GM21447 (cell line): ENCODE measurements around the gene NSDHL.

Experiments
- ATAC-seq: cut with Tn5 transposase; IDR thresholded peaks from one replicate; pipeline ENCODE4 v1.9.1; 2021; ENCODE audit not compliant: unreplicated experiment

Gene NSDHL

DNA sequence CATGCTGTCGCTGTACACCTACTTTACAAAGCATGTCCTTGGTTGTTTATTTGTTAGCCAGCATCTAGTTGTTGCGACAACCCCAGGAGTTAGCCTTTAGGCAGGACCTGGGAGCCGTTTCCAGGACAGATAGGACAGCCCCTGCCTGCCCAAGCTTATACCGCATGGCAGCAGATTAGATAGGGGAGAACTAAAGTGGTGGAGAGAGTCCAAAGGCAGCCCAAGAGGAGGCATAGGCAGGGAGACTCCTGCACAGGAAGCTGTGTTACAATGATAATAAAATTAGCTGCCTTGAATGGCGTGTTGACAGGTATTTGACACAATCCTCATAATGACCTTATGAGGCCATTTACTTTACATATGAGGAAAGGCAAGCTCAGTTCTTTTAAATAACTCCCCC, 13.0 kb downstream of the NSDHL start:
- ATAC-seq, result no peak

DNA sequence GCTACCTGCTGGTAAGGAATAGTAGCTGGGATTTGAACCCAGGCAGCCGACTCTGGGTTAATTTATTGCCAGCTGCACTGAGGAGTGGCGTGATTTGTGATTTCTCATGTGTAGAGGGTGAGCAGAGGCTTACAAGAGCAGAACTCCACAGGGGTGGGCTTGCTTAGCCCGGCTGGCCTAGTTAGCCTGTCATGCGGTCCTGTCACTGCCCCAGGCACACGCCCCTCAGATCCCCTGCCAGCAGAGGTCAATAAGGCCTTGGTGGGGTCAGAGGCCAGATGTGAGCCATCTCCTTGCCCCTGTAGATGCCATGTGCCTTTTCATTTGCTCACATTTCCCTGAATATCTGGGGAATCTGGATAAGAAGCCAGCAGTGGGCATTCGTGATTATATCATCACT, 13.4 kb downstream of the NSDHL start:
- no peak for ATAC-seq

DNA sequence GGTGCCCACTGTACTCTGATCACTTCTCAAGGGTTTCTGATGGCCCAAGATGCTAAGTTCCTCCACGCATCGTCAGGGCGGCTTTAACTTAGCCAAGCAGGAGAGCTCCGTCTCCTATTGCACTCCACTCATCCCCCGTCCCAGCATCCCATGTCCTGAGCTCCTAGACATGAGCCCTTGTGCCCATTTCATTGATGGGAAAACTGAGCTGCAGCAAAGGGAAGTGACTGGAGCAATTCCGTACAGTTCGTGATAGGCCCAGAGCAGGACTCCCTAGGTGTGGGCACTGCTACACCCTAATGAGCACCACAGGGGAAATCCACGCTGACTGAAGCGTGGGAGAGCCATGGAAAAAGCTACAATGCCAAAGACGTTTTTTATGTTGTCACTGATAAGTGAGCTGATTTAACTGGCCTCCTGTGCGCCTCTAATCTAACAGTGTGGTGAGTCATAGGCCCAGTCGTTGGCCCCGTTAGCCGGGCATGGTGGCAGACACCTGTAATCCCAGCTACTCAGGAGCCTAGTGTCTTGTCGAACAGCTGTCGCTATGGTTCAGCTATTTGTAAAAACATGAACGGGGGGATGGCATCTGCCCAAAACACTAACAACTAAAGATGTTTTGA, 14.9 kb downstream of the NSDHL start:
- ATAC-seq, result no peak

DNA sequence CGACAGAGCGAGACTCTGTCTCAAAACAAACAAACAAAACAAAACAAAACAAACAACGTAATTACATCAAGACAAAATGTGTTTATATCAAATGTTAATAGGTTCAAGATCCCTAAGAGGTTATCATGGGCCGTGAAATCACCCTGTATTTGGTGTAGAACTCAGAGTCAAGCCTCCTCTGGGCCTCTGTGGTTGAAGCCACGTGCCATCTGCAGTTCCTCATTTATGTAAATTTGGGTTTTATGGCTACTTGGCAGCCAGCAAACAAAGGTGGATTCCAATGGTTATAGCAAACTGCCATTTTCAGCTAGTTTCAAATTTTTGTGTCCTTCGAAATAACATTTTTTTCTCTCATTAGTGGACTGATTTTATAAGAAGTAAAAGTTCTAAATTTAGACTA, 16.4 kb downstream of the NSDHL start:
- no peak for ATAC-seq

DNA sequence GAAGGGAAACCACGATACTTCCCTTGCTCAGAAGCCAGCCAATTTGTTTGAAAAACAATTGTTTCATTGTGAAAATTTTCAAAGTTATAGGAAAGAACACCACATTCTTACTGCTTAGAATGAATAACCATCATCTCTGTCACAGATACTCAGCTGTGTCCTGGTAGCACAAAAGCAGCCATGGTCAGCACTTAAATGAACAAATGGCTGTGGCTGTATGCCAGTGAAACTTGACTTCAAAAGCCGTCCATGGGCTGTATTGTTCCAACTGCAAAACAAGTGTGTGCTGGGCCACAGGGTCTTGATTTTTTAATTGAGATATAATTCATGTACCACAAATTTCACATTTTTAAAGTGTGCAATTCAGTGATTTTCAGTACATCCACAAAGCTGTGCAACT, 19.6 kb downstream of the NSDHL start:
- ATAC-seq, result no peak

DNA sequence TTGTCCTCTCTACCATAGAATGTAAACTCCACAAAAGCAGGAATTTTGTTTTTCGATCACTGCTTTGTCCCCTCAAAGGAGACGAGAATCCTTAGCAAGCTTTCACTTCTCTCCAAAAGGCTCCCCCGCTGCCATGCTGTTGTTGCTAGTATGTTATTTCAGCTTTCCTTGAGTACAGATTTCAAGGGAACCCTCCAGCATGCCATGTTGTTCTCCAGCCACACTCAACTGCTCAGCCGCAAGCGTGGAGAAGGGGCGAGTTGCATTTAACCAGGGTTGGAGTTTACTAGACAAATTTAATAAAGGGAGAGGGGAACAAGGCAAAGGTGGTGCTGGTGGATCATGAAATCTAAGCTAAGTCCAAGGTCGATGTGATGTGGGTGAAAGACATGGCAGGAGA, 23.1 kb downstream of the NSDHL start:
- no peak for ATAC-seq

DNA sequence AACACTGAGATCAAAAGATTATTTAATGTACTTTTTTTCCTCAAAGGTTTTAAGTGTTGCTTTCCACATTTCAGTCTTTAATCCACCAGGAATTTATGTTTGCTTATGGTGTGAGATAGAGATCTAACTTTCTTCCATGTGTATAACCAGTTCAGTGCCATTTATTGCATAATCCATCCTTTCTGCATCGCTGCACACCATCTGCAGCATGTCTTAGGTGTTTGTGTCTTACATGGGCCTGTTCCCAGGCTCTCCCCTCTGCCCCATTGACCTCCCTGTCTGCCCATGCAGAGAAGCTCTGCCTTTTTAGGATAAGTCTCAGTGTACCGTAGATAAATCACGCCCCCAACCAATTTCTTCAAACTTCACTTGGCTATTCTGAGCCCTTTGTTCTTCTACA, 30.3 kb downstream of the NSDHL start:
- no peak for ATAC-seq

DNA sequence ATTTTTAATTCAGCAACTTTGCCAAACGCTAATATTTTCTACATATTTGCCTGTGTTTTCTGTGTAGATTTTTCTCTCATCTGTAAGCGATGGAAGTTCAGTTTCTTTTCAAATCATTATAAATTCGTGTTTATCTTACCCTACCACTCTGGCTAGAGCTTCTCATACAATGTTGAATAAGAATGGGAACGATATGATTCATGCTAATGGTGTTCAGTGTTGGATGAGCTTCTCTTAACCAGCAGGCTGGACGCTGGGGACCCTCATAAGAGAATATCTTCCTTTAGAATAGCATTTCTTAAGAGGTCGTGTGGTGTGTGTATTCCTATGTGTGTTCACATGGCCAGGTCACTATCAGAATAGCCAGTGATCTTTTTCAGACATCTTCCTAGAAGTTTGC, 31.0 kb downstream of the NSDHL start:
- ATAC-seq, result no peak

DNA sequence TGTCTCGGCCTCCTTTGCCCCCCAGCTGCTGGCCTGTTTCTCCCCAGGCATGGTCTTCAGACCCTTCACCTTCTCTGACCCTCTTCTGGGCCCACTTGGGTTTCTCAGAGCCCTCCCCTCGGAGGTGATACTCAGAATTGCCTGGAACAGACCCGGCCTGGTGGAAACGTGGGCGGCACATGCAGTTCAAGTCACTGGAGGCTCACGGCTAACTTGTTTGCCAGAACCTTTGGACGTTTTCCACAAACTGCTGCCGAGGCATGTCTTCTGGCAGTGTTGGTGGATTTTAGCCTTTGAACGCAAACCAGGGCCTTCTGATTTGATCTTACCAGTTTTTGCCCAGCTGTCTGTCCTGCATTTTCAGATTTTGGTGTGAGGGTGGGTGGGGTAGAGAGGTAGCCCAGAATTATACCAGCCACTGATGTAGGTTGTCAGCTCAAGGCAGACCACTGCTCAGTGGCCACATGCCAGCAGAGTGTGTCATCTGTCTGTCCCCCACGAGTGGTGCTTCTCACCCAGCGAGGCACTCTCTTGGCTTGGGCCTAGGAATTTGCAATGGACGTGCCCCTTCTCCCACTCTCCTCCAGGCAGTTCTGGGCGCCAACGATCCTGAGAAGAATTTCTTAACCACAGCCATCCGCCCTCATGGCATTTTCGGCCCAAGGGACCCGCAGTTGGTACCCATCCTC, 34.5 kb downstream of the NSDHL start:
- no peak for ATAC-seq

DNA sequence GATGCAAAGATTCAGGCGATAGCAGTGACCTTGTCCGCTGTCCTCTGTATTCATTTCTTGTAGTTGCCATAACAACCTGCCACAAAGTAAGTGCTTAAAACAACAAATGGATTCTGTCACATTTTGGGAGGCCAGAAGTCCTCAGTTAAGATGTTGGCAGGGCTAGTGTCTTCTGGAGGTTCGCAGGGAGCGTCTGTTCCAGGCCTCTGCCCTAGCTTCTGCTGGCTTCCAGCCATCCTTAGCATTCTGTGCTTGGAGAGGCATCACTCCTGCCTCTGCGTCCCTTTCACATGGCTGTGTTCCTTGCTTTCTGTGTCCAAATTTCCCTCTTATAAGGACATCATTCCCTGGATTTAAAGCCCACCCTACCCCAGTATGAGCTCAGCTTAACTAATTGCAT, 35.5 kb downstream of the NSDHL start:
- no peak for ATAC-seq

DNA sequence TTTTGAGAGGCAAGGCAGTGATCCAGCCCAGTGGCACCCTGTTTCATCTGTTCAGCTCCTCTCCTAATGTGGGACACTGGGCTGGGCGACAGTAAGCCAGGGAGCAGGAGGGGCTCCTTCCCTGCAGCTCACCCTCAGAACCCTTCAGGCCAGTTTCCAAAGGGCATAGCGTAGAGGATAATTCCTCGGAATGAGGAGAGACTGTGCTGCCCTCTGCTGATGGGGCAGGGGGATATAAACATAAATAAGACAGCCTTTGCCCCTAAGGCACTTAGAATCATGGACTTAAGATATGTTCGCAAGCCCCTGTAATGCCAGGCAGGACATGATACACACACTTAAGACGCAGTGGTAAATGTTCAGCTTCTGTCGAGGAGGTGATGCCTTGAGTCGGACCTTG, 39.1 kb downstream of the NSDHL start:
- no peak for ATAC-seq

DNA sequence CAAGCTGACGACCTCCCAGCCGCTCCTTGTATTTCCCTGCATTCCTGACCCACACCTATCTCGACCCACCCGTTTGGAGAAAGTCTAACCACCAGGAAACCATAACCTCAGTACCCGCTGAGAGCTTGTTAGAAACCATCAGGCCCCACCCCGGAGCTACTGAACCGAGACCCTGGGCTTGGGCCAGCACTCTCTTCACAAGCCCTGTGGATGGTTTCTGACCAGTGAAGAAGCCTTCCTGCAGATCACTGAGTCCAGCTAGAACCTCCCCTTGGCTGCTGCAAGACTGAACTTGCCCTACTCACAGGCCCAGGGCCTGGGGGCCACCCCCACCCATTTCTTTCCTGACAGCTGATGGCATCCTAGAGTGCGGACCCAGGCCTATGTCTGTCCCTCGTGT, 40.4 kb downstream of the NSDHL start:
- no peak for ATAC-seq

DNA sequence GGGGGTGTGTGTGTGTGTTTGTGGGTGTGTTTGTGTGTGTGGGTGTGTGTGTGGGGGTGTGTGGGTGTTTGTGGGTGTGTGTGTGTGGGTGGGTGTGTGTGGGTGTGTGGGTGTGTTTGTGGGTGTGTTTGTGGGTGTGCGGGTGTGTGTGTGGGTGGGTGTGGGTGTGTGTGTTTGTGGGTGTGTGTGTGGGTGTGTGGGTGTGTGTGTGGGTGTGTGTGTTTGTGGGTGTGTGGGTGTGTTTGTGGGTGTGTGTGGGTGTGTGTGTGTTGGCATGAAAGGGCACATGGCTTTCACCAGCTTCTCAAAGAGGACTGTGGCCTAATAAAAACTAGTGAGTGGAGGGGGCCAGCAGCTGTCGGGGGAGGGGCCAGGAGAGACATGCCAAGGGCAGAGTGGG, 41.7 kb downstream of the NSDHL start:
- no peak for ATAC-seq

DNA sequence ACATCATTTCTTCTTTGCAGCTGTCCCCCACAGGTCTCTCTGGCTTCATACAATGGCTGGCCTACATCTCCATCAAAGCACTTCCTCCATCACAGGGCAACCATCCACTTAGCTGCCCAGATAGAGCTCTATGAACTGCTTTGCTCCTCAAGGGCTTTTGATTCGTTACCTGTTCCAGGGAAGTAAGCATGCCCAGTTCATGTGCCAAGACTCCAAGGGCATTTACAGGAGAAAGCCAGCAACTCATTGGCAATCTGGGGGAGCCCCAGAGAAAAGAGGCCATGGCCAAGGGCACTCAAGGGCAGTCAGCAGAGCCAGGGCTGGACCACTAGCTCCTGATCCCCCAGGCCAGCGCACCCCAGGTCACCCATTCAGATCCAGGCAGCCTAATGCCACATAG, 42.5 kb downstream of the NSDHL start:
- no peak for ATAC-seq

DNA sequence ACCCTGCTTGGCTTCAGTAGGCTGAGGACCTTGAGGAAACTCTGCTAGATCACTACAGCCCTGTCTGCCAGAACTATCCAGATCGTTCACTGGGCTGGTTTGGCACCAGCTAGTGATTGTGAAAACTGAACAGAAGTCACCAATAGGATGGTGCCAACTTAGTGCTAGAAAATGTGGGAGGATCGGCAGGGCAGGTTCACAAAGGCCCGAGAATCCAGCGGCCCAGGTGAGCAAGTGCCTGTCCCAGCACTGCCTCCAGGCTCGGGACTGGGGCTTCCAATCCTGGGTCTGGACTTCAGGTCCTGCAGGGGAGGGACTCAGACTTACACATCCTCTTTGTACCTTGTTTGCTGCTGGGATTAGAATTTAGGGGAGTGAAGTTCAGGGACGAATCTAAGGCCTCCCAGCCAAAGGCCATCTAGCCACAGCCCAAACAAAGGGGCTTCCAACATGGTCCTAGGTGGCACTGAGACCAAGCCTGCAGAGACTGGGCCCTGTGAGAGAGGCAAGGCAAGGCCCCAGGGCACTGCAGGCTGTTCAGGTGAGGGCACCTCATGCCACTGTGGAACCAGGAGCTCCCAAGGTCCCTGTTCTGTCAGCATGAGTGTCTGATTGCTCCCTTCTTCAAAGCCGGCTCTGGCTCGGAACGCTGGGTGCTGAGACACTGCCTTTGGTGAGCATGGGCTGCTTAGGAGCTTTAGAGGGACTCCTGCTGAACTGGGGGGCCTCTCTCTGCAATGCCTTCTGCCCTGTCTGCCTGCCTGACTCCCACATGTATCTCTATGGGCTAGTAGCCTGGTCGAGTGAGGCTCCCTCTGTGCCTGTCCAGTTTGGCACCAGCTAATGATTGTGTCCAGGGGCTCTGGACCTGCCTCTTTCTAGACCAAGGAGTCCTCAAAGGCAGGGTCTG, 46.3 kb downstream of the NSDHL start:
- ATAC-seq, result no peak

DNA sequence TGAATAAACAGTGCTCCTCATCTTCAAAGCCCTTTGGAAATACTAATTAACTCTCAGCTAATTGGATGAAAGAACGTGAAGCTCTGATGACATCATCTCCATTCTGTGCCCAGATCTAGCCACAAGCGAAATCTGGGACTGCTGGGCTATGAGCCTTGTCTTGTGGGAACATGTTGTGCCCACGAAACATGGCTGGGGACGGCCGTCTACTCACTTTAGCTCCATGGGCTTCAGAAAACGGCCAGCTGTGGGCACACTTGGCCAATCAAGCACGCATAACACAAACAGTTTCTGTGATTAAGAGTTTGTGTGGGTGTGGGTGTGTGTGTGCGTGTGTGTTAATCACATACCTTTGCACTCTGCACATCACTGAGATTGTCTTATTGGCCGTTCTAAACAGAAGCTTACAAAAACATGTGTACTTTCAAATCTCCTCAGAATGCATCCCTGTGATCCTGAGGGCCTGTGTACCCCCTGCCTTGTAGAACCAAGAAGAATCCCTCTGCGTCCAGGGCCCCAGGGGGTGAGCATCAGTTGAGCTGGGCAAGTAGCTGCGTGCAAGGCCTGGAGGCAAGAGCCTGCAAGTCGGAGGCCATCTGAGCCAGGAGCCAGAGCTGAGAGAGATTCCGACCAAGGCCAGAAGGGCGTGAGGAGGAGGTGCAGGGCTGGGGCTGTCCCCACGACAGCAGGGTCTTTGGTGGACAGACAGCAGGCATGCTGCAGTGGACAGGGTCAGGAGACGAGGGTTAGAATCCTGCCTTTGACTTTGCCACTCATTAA, 48.3 kb downstream of the NSDHL start:
- no peak for ATAC-seq

DNA sequence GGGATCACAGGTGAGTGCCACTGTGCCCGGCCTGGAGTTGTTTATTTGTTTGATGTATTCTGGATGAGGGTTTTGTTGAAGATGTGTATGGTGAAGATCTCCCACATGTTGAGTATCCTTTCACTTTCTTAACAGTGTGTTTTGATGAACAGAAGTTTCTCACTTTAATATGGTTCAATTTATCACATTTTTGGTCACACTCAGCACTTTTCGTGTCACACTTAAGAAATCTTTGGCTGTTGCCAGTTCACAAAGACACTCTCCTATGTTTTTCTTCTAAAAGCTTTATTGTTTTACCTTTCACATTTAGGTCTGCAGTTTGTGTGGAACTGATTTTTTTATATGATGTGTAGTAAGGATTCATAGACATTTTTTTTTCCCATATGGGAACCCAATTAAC, 50.4 kb downstream of the NSDHL start:
- ATAC-seq, result no peak

DNA sequence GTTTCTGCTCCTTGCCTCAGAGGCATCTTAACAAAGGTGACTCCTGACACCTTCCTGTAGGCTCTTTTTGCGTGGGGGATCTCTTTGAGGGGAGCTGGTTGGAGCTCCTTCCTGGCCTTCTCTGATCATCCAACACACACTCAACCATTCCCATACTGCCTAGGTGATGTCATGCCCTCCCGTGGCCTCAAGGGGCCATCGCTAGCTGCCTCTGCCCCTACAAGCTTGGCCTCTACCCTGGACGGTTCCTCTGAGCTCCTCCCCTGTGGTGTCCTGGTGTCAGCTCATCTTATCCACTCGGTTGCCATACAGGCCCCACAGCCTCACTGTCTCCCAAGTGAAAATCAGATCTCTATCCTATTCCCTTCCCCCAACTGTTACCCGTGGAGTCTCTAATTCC, 53.3 kb downstream of the NSDHL start:
- ATAC-seq, result no peak

DNA sequence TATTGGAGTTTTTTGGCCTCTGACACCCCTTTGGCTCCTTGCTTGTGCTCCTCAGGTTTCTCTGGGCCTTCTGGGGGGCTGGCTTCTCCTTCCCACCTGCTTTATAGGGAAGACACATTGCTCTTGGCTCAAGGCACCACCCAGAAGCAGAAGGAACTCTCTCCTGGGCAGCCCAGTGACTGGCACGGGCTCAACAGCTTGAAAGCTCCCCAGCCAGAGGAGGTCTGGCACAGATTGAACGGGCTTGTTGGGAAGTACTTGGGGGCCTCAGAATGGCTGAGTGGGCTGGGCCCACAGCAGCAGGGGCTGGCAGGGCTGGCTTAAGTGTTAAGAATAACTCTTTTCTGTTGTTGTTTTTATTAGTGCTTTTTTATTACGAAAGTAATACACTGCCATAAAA, 55.9 kb downstream of the NSDHL start:
- no peak for ATAC-seq

DNA sequence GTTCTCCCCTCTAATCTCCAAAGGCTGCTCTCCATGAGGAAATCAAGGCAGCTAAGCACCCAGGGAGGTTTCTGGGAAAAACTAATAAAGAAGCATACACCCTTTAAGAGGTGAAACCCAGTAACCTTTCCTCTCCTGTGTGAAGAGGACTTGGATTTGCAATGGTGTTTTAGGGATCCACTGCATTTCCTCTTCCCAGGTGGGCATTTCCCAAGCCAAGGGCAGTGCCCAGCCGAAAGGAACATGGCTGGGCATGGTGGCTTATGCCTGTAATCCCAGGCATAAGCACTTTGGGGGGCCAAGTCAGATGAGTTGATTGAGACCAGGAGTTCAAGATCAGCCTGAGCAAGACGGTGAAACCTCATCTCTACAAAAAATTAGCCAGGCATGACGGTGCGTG, 61.6 kb downstream of the NSDHL start:
- ATAC-seq, result no peak
